T-helper 17 cell (primary cell): ENCODE results near the gene NFIB. TPM values are rescaled to one million over a fixed set of nuclear protein-coding genes. Genes with fewer than 3 reads are reported as not detected.

ENCODE experiments used
- ATAC-seq: fragments of 150-1000 bp; cut with Tn5 transposase; 2 replicates; pipeline ENCODE4 v1.10.0; 2021; ENCODE audit warnings: mild to moderate bottlenecking, moderate library complexity
- DNase-seq, 3 donors: peaks; one replicate each; pipeline versions ENCODE4 v3.0.0 to v3.0.0-alpha.2; 2020 to 2021
- H3K9me3 ChIP-seq: one replicate; pipeline ENCODE4 v1.7.0; 2013; ENCODE audit warnings: low read length, mild to moderate bottlenecking; ENCODE audit not compliant: control insufficient read depth, poor library complexity, severe bottlenecking
- H3K27ac Mint-ChIP-seq: one replicate; pipeline ENCODE4 v1.8.0; 2022; ENCODE audit warnings: mild to moderate bottlenecking, moderate library complexity, mixed read lengths
- H3K27me3 Mint-ChIP-seq: one replicate; pipeline ENCODE4 v1.8.0; 2022; ENCODE audit warnings: mixed read lengths
- H3K36me3 Mint-ChIP-seq: one replicate; pipeline ENCODE4 v1.8.0; 2022; ENCODE audit warnings: low read depth, mixed read lengths
- H3K4me1 Mint-ChIP-seq: one replicate; pipeline ENCODE4 v1.8.0; 2022; ENCODE audit warnings: mild to moderate bottlenecking, mixed read lengths
- H3K4me3 Mint-ChIP-seq: one replicate; pipeline ENCODE4 v1.8.0; 2022; ENCODE audit warnings: mild to moderate bottlenecking, moderate library complexity, mixed read lengths
- total RNA-seq, 4 donors: library from RNA in 2 of 4; stranded (reverse) in 2 of 4; gene quantifications; one replicate each; pipeline ENCODE4 v1.2.3 and lab custom pipeline; 2022 to 2026

NFIB gene
- total RNA-seq, 2 donors from 2014 or later = 0.12 to 0.76 TPM

DNA sequence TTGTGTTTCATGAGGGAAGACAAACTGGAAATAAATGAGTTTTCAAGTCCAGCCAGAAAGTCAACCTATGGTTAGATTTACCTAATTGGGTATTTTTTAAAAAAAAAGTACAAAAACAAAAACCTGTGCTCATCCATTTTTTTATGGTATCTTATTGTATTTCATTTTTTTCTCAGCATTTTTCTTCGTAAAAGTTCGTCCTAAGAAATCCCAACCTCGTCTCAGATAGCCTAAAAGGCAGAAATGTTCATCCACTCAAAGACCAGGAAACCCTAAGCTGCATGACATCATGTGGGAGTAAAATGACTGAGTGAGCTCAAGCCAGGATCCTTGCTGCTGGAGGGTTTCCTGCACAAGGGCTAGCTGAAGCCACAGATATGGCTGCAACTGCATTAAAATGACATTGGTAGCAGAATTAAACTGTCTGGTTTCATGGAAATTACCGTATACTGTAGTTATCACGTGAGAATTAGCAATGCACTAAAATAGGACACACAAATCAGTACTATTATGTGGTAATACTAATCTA lies 70.4 kb downstream of the NFIB start:
- Mint-ChIP-seq H3K27me3 (peaks cover 16% of the 10 kb centered on the region), H3K4me3 (no peak overlapping the region), H3K27ac (no peak overlapping the region), H3K4me1 (no peaks in the 10 kb centered on the region), H3K36me3 (no peaks in the 10 kb centered on the region)
- DNase-seq = no peak
- H3K9me3 ChIP-seq = no peaks in the 10 kb centered on the region
- ATAC-seq = no peak

DNA sequence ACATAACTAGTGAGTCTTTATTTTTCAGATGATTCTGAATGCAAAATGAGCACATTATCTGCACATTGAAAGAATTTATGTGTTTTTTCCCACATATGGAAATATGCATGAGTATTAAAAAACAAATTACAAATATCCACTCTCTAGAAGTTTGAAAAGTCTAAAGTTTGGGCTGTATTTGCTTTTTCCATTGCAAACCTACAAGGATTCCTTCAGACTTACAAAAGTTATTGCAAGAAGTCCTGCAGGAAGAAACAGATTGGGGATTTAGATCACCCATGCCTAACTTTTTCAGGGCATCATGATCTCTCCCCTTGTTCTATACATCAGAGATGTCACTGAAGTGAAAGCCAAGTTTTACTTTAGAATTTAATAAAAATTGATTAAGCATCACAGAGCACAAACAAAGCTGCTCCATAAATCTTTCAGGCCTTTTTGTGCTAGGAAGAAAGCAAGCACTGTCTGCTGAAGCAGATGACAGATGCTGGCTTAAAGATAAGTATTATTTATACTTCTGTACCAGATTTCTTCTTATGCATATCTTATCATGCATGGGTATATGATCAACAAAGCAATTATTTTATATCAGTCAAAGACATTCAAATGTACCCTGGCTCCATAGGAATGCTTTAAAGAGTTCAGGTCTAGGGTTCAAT lies 71.7 kb downstream of the NFIB start:
- Mint-ChIP-seq H3K4me3 (no peak overlapping the region), H3K4me1 (no peaks in the 10 kb centered on the region), H3K36me3 (no peaks in the 10 kb centered on the region), H3K27me3 (peaks cover 16% of the 10 kb centered on the region), H3K27ac (no peak overlapping the region)
- ATAC-seq (no peak), DNase-seq (no peak)
- no peaks in the 10 kb centered on the region for H3K9me3 ChIP-seq

DNA sequence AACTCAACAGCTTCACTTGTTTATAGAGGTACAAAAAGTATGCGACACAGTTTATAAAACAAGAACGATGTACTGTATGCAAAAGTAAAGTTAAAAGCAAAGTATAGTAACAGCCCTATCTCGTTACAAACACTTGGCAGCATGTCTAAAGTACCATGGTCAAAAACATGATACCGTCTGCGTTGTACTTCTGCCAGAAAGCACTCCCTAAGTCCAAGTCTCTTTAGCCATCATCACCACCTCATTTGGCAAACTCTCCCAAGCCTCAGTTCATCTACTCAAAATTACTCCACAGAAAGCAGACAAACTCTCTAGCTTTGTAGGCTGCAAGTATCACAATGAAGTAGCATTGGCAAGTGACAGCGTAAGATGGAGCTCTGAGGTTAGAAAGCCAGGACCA lies 73.4 kb downstream of the NFIB start:
- Mint-ChIP-seq H3K4me1 (no peaks in the 10 kb centered on the region), H3K27ac (no peak overlapping the region), H3K4me3 (no peak overlapping the region), H3K36me3 (no peaks in the 10 kb centered on the region), H3K27me3 (peaks cover 16% of the 10 kb centered on the region)
- no peaks in the 10 kb centered on the region for H3K9me3 ChIP-seq
- ATAC-seq (no peak), DNase-seq (no peak)

DNA sequence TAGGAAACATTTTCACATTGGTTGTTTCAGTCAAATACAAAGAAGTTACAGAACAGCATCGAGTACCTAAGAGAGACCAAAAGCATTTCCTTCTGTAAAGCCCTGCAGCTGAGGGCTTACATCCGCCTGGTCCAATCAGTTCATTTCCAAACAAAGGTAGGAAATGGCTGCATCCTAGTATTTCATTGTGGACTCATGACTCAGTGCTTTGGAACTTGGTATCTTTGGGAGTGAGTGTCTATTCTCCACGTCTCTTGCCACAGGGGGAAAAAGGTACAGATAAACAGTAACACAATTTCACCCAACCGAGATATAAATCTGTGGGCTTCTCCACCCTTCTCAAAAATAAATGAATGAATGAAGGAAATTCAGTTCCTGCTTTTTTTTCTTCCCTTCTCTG lies 75.4 kb downstream of the NFIB start:
- no peak overlapping the region for H3K4me3 Mint-ChIP-seq
- no peak for ATAC-seq

DNA sequence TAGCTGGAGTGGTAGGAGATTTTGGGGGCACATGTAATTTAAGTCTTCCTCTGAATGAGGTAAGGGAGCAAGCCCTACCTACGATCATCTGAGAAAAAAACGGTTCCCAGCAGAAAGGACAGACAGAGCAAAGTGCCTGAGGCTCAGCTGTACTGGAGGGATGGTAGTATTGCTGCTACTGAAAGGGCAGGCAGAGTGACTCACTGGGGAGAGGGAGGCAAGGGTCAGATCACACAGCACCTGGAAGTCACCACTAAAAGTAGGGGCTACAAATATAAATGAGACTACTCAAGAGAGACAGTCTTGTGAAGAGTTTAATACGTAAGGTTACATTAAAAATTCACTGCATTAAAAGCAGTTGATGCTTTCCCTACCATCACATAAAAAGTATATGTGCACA lies 75.9 kb downstream of the NFIB start:
- H3K9me3 ChIP-seq = no peaks in the 10 kb centered on the region
- Mint-ChIP-seq H3K4me3 (no peak overlapping the region), H3K27ac (no peak overlapping the region), H3K4me1 (no peaks in the 10 kb centered on the region), H3K27me3 (peaks cover 16% of the 10 kb centered on the region), H3K36me3 (no peaks in the 10 kb centered on the region)
- ATAC-seq (no peak), DNase-seq (no peak)

More for the DNA sequence above, 75.4 kb downstream of the NFIB start:
- no peak overlapping the region for H3K27ac Mint-ChIP-seq
- no peaks in the 10 kb centered on the region for H3K4me1 Mint-ChIP-seq
- H3K9me3 ChIP-seq = no peaks in the 10 kb centered on the region
- H3K27me3 Mint-ChIP-seq = peaks cover 16% of the 10 kb centered on the region
- H3K36me3 Mint-ChIP-seq = no peaks in the 10 kb centered on the region
- no peak for DNase-seq

DNA sequence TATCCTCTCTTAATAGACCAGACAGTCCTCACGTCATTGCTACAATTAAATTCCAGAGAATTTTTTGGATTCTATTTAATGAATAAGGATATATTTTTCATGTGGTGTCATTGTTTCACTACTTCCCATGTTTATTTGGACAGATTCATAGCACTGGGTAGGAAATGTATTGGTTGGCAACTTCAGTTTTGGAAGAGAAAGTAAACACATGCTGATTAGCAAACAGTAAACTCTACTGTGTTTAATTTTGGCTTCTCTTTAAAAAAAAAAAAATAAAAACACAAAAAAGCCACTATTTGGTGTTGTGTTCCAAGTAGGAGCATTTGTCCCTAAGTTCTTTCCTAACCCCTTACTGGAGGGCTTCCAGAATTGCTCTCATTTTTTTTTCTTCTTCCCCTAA lies 77.3 kb downstream of the NFIB start:
- Mint-ChIP-seq H3K4me1 (no peaks in the 10 kb centered on the region), H3K36me3 (no peaks in the 10 kb centered on the region), H3K27me3 (peaks cover 16% of the 10 kb centered on the region), H3K27ac (no peak overlapping the region), H3K4me3 (no peak overlapping the region)
- DNase-seq (no peak), ATAC-seq (no peak)
- no peaks in the 10 kb centered on the region for H3K9me3 ChIP-seq

DNA sequence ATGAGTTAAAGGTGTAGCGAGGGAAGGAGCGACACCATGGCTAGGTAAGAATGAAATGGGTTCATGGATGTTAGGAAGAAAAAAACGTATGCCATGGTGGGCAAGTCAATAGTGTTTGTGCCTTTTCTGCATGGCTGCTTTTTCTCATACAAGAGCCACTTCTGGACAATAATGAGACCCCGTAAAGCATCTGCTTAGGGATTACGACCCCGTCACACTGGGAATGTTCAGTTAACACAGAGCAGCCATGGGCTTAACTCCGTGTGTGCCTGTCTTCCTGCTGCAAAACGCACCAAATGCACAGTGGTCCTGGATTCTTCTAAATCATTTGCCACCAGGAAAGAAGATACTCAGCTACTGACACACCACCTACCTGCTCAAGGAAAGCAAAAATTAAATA lies 81.8 kb downstream of the NFIB start:
- no peaks in the 10 kb centered on the region for H3K9me3 ChIP-seq
- no peaks in the 10 kb centered on the region for H3K4me1 Mint-ChIP-seq
- no peaks in the 10 kb centered on the region for H3K36me3 Mint-ChIP-seq
- DNase-seq = no peak
- H3K27me3 Mint-ChIP-seq = no peaks in the 10 kb centered on the region
- no peak overlapping the region for H3K4me3 Mint-ChIP-seq
- no peak for ATAC-seq
- H3K27ac Mint-ChIP-seq = no peak overlapping the region

DNA sequence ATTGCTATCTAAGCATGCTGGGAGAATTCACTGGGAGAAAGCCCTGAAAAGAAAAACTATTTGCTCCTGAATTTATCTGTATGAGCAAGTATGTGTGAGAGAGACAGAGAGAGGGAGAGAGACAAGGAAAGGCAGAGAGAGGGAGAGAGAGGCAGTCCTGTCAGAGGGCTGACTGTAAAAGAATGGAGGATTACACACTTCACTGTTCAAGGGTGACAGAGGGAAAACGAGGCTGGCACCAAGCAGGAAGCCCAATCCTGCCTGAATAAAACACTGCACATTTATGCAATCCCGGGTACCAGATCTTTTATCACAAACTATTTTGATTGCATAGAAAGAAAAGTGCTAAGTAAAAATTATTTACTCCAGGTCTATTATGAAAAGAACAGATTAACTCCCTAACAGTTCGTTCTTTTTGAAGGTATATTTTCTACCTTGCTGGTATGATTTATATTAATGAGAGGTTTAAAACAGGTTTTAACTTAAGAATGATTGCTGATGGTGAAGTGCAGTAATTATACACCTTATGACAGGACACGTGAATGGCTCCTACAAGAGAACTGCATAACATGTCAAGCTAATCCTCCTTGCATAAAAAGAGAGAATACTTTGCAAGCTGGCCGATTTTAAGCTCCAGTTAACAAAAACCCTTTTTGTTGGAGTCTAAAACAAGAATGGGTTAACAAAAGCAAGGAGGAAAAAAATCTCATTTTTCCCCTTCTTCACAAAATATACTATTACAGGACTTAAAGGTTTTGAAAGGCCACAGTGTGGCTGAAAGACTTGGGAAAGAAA lies 82.5 kb downstream of the NFIB start:
- H3K4me1 Mint-ChIP-seq = no peaks in the 10 kb centered on the region
- no peak overlapping the region for H3K4me3 Mint-ChIP-seq
- no peaks in the 10 kb centered on the region for H3K36me3 Mint-ChIP-seq

DNA sequence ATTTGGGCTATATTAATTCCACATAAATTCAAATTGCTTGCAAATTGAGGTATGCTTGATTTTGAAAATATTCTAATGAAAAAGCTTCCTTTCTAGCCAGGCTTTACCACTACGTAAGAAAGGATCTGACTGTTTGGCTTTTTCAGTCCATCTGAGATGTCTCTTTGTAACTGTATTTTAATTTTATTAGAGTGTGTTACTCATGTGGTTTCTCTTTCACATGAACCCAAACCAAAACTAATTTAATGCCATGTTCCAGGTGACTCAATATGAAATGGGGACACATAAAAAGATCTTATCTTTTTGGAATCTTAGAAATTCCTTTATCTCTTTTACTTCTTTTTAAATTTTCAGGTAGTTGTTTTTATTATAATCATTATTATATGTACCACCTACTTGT lies 85.3 kb downstream of the NFIB start:
- no peak overlapping the region for H3K4me3 Mint-ChIP-seq
- peaks cover 8% of the 10 kb centered on the region for H3K27me3 Mint-ChIP-seq
- H3K4me1 Mint-ChIP-seq = no peaks in the 10 kb centered on the region
- no peaks in the 10 kb centered on the region for H3K9me3 ChIP-seq
- no peaks in the 10 kb centered on the region for H3K36me3 Mint-ChIP-seq
- no peak overlapping the region for H3K27ac Mint-ChIP-seq
- DNase-seq (no peak), ATAC-seq (no peak)

More for the DNA sequence above, 82.5 kb downstream of the NFIB start:
- DNase-seq (no peak), ATAC-seq (no peak)
- H3K27ac Mint-ChIP-seq = no peak overlapping the region
- H3K27me3 Mint-ChIP-seq = no peaks in the 10 kb centered on the region
- H3K9me3 ChIP-seq = no peaks in the 10 kb centered on the region

DNA sequence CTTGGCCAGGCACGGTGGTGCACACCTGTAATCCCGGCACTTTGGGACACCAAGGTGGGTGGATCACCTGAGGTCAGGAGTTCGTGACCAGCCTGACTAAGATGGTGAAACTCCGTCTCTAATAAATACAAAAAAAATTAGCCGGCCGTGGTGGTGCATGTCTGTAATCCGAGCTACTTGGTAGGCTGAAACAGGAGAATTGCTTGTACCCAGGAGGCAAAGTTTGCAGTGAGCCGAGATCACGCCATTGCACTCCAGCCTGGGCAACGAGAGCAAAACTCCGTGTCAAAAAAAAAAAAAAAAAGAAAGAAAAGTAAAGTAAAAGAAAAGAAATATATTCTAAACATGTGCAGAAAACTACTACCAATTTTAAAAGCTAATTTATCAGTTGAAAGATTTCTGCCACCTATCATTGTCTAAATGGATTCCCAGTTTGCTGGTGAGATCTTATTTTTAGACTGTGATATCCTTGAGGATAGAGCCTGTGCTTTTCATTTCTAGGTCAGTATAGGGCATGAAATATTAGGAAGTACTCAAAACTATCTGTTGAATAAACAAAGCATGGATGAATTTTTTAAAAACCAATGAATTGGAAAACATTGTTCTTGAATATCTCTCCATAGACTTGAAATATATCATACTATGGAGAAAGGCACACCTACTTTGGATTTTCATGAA lies 86.9 kb downstream of the NFIB start:
- DNase-seq (no peak), ATAC-seq (no peak)
- H3K27ac Mint-ChIP-seq = no peak overlapping the region
- no peaks in the 10 kb centered on the region for H3K36me3 Mint-ChIP-seq
- no peak overlapping the region for H3K4me3 Mint-ChIP-seq
- H3K9me3 ChIP-seq = no peaks in the 10 kb centered on the region
- H3K4me1 Mint-ChIP-seq = no peaks in the 10 kb centered on the region
- H3K27me3 Mint-ChIP-seq = peaks cover 9% of the 10 kb centered on the region

DNA sequence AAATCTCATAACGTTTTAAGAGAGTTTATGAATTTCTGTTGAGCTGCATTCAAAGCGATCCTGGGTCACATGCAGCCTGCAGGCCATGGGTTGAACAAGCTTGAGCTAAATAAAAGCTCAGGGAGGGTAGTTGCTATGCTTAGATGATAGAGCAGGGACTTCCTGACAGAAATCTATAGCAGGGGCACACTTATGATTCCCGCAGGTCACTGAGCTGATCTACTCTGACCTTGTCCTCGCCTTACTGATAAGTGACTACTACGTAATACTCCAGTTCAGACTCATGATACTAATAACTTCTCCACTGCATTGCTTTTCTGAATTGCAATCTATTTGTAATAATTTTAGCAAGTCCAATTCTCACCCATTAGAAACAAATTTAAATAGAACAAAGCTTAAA lies 90.9 kb downstream of the NFIB start:
- Mint-ChIP-seq H3K27ac (no peak overlapping the region), H3K27me3 (peaks cover 9% of the 10 kb centered on the region), H3K4me3 (no peak overlapping the region), H3K4me1 (no peaks in the 10 kb centered on the region), H3K36me3 (no peaks in the 10 kb centered on the region)
- DNase-seq = no peak
- no peak for ATAC-seq
- H3K9me3 ChIP-seq = no peaks in the 10 kb centered on the region

DNA sequence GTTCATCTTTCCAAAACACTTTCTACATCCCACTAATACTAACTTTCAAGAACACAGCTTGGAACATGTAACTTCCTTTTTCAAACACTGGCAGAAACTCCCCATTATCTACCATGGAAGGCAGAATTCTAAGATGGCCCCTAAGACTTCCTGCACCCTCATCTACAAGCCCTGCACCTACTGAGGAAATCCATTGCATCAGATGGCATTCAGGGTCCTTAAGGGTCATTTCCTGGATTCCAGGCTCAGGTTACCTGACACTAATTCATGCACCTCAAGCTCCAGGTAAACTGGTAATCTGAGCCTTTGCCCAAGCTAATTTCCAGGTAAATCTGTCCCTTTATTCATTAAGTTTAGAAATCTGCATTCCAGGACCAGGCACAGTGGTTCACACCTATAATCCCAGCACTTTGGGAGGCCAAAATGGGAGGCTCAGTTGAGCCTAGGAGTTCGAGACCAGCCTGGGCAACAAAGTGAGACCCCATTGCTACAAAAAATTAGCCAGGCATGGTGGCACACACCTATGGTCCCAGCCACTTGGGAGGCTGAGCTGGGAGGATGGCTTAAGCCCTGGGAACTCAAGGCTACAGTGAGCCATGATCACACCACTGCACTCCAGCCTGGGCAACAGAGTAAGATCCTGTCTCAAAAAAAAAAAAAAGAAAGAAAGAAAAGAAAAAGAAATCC lies 91.6 kb downstream of the NFIB start:
- H3K27ac Mint-ChIP-seq = no peak overlapping the region
- H3K27me3 Mint-ChIP-seq = peaks cover 9% of the 10 kb centered on the region
- no peak overlapping the region for H3K4me3 Mint-ChIP-seq
- H3K9me3 ChIP-seq = no peaks in the 10 kb centered on the region
- H3K36me3 Mint-ChIP-seq = no peaks in the 10 kb centered on the region
- DNase-seq (no peak), ATAC-seq (no peak)
- H3K4me1 Mint-ChIP-seq = no peaks in the 10 kb centered on the region

DNA sequence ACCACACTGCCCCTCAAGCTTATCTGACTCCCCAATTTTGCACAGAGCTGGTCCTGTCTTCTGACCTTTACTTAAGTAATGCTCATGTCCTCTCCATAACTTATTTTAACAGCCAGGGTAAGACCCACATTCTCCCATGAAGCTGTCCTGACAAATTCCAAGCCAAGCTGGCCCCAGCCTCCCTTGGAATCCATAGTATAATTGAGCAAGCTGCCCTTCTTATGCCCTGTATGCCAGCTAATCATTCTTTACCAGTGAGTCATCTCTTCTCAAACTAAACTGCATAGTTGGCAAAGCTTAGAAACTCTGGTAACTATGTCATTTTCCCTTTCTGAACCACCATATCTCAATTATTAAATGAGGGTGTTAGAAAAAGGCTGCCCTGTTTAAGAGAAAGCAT lies 92.4 kb downstream of the NFIB start:
- no peaks in the 10 kb centered on the region for H3K9me3 ChIP-seq
- Mint-ChIP-seq H3K36me3 (no peaks in the 10 kb centered on the region), H3K27me3 (peaks cover 13% of the 10 kb centered on the region), H3K27ac (no peak overlapping the region), H3K4me1 (no peaks in the 10 kb centered on the region), H3K4me3 (no peak overlapping the region)
- ATAC-seq (no peak), DNase-seq (no peak)
